HG03103 (cell line): ENCODE measurements around the gene SERPINI1.
"Not testable (repeated sequence)": the region's sequence is repeated elsewhere in the genome, so short reads cannot be mapped to it uniquely, and the experiment has no call there.

Experiments
- ATAC-seq: cut with Tn5 transposase; IDR thresholded peaks from one replicate; pipeline ENCODE4 v1.9.1; 2021; ENCODE audit warnings: low read depth; ENCODE audit not compliant: unreplicated experiment

Gene SERPINI1

DNA sequence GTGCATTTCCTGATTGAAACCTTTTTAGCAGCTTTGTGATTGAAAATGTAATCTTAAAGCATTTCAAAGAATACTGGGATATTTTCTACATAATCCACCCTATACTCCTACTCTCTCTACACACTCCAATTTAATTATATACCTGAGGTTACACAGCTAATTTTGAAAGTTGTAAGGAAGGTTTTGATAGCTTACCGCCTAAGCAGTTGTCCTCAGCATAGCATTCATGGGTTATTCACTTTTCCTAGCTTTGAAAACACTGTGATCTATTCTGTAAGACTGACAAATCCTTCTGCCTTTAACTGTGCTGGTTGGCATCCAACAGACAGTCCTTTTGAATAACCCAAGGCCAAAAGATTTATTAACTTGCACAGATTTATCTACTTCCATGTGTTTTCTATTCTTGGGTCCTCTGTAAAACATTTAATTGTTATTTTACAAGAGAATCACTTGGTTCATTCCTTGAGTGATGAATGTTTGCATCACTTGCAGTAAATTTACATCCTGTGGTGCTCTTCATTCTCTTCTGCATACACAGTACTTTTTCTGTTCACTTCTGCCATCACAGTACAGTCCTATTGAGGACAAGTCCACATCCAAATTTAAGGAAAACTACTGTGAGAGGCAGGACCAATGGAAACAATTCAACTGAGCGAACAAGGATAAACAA, 44.8 kb downstream of the SERPINI1 start:
- no peak for ATAC-seq

DNA sequence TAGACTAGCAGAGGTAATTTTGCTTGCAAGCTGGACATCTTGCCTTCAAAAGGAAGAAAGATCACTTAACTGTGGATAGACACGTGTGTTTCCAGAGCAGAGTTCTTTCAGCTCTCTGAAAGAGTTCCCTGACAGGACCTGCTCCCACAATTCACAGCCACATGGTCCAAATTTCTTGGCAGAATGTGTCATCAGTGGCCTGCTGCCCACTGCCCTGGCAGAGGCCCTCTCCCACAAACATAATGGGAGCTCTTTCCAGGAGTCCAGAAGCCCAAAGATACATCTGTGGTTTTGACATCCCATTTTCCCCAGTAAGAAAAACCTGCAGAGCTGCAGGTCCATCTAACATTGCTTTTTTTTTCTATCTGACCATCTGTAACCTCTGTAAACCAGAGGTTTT, 48.3 kb downstream of the SERPINI1 start:
- ATAC-seq: no peak

DNA sequence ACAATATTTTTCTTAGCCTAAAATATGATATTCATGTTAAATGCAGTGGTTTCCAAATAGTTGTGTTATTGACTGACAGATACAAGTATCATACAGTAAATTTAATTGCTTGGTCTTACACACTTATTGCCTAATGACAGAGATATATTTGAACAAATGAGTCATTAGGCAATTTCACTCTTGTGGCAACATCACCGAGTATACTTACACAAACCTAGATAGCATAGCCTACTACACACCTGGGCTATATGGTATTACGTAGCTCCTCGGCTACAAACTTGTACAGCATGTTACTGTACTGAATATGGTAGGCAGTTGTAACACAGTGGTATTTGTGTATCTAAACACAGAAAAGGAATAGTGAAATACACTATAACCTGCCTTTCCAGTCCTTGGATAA, 50.3 kb downstream of the SERPINI1 start:
- ATAC-seq: no peak

DNA sequence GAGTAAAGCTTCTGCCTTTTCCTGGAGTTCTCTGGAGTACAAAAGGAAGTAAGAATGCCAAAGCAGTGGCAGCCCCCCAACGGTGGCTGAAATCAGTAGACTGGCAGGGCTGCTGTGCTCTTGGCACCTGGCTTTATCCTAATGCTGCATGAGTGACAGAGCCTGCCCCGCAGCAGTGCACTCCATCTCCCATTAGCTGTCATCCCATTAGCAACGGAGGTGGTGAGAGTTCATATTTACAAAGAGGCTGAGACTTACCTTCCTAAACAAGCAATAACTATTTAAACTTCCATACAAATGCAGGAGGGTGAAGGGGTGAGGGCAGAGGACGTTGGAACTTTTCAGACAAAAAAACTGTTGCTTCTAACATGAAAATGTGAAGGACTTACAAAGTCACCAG, 51.9 kb downstream of the SERPINI1 start:
- no peak for ATAC-seq

DNA sequence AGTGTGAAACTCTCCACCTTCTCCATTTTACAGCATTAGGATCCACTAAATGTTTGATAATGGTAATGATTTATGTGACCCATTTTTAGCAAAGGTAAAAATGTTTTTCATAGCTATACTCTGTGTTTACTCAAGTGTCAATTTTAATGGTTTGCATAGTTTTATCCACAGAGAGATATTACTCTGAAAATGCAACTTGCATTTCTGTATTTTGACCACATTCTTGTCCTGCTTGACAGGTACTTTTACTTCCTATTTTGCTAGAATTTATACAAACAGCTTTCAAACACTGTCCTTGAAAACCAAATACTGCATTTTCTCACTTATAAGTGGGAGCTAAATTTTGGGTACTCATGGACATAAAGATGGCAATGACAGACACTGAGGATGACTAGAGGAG, 62.9 kb downstream of the SERPINI1 start:
- no peak for ATAC-seq

DNA sequence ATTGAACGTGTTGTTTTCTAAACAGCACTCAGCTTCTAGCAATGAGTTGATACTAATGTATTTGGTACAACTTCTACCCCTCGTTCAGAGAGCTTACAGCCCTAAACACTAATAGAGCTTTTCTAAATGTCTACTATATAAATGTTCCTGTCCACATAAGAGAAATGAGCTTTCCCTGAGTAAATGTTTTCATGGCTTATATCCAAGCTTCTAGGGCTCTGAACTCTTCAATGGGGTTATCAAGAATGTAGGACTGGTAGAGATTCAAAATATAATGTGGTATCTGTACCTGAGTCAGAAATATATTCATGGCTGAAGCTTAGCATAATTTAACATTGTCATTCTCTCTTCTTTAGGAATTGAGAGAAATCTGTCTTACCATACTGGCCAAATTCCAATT, 73.4 kb downstream of the SERPINI1 start:
- no peak for ATAC-seq

DNA sequence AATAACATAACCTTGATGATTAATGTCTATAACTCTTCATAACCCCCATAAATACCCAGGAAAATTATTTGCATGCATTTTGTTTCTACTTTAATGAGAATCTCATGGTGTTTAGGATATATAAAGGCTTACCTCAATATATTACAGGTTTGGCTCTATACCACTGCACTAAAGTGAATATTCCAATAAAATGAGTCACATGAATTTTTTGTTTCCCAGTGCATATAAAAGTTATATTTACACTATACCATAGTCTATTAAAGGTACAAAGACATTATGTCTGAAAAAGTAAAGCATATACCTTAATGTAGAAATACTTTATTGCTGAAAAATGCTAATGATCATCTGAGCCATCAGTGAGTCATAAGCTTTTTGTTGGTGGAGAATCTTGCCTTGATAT, 74.7 kb downstream of the SERPINI1 start:
- no peak for ATAC-seq

DNA sequence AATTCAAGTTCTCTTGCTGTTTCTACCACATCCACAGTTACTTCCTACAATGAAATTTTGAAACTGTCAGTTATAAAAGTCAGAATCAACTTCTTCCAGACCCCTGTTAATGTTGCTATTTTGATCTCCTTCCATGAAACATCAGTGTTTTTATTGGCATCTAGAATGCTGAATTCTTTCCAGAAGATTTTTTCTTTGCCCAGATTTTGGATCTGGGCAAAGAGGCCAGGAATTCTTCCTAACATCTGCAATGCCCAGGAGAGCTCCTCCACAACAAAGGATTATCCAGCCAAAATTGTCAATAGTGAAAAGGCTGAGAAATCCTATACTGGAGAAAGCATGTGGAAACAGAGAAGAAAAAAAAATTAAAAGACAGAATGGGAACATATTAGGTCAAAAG, 75.5 kb downstream of the SERPINI1 start:
- ATAC-seq: no peak

DNA sequence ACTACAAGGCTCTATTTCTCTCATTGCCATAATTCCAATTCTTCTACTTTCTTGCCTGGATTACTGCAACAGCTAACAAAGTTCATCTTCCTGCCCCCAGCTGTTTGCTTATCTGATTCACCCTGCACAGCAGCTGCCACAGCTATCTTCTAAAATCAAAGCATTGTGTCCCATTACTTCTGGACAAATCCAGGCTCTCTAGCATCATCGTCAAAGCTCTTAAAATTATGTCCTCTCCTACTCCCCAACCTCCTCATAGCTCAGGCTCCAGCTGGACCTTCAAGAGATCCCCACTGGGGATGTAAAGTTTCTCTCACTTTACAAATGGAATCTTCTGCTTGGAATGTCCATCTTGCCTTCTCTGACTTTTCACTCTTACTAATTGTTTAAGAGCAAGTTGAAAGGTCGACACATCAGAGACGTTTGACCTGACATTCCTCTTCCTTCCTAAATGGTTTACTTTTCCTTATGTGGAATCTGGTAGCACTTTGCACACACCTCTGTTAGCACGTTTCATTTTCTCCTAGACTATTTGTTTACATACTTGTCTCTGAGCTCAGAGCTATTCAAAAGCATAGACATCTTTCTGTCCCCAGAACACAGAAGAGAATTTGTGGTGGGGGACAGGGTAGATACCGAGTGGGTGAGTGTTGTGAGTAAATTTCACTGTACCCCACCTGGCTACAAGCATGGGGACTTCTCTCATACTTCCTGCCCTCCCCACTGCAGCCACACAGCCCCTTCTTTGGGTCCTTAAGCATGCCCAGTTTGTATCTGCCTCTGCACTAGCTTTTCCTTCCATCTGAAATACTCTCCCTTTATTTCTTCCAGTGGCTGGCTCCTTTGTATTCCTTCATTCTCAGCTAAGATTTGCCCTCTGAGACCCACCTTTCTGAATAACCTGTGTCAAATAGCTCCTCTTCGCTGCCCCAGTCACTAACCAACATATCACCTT, 77.9 kb downstream of the SERPINI1 start:
- ATAC-seq: no peak

DNA sequence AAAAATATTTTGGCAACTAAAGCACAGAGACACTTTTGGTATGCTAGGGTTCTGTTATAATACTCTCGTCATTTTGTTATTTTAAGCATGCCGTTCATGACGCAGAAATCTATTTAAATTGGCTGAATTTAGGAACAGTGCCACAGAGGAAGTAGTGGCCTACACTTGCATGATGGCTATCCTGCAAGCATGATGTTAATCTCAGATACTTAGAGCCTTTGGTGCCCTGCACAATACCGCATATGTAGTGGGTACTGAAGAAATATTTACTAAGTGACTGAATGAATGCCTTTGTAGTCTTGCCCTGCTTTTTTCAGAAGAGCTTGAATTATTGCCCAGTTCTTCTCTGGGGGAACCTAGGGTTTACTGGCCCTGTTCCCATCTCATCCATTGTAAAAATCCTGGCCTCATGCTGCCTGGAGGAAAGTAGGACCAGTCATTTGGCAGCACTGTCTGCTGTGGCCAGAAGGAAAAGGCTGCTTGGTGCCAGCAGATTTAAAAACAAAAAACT, 79.0 kb downstream of the SERPINI1 start:
- ATAC-seq: no peak

DNA sequence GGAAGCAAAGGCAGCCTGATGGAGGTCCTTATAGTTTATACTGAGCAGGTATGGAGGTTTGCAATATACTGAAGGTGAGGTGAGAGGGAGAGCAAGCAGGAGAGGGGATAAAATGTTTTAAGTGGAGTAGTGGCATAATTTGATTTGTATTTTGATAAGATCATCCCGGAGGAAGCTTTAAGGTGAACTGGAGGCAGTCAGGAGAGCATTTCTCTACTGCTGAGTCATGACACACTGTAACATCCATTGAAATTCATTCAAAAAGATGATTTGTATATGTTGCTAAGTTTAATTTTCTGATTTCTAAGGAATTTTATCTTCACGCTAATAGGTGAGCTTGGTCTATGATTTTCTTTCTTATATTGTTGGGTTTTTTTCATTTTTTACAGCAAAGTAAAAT, 81.4 kb downstream of the SERPINI1 start:
- no peak for ATAC-seq

DNA sequence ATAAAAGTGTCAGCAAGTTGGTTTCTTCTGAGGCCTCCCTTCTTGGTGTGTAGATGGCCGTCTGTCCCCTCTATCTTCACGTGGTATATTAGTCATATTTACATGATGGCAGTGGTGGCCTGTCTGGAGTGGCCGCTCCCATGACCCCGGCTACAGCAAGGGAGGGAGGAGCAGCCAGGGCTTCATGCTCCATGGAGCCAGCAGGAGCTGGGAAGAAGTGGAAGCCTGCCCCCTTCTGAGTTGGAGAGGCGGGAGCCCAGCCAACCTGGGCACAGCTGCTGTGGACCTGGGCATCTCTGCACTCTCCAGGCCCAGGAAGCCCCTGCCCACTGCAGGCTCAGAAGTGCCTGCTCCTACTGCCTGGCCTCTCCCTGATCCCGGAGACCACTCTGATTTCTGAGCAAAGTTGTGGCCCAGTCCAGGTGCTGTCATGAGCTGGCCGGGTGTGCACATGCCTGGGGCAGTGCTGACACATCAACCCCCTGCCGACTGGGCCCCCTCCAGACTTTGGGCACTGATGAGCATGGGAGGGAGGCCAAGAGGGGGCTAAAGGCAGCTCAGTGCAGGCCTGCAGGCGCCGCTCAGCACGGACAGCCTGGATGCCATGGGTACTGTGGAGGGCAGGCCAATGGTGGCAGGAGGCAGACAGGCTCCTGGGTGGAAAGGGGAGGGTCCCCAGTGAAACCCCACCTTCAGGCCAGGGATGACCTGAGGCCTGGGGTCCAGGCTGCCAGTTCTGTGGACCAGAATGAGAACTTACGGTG, 84.8 kb downstream of the SERPINI1 start:
- no peak for ATAC-seq

DNA sequence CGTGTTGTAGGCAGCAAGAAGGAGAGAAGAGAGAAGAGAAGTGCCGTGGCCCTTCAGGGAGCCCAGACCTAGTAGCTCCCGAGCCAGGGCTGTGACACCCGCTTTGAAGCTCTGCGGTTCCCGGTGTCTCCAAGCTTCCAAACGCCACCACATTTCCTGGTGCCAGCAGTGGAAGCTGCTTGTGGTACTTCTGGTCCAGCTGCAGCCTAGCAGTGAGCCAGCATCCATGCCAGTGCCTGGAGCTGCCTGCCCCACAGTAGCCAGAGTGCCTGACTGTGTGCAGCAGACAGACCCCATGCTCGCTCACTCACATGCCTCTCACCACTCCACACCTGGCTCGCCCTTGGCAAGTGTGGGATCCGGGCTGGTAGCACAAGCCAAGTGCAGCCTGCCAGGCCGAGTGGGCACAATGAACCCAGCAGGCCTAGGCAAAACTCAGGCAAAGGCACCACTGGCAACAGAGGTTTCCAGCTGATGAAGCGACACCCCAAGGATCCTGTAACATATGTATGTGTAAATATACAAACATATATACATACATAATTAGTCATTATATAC, 85.8 kb downstream of the SERPINI1 start:
- ATAC-seq: no peak

DNA sequence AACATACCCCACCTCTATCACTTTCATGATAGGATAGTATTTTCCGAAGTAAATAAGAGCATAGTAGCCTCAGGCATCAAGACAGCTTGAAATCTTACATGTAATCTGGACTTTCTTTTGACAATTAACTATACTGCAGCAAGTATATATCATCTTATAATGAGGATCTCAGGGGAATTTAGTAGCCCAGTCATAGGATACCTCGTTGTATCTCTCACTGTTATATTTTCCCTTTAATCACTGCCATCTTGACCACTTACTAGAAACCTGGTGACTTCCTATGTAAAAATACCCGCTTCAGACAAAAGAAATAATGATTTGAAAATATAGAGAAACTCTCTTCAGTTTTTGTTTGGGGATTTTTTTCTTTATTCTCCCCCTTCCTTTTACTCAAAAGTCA, 88.2 kb downstream of the SERPINI1 start:
- no peak for ATAC-seq

DNA sequence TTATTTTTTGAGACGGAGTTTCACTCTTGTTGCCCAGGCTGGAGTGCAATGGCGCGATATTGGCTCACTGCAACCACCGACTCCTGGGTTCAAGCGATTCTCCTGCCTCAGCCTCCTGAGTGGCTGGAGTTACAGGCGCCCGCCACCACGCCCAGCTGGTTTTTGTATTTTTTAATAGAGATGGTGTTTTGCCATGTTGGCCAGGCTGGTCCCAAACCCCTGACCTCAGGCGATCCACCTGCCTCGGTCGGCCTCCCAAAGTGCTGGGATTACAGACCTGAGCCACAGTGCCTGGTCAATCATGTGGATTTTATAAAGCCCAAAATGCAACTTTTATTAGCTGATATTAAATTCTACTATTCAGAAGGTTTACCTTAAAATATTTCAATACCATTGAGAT, 92.1 kb downstream of the SERPINI1 start:
- not testable (repeated sequence) for ATAC-seq

DNA sequence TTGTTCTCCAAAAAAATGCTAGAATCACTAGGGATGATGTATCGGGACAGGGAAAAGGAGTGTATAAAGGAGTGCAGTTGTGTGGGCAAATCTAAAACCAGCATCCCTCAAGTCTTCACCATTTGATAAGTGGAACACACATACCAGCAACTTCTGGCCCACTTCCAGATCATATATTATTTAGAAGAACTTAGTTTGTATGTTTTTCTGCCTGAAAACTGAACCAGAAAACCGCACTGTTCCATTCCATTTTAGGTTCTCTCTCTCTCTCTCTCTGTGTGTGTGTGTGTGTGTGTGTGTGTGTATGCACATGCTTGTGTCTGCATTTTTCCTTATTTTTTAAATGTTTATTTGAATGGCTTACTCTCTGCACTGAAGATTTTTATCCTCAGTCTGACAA, 93.5 kb downstream of the SERPINI1 start:
- no peak for ATAC-seq

DNA sequence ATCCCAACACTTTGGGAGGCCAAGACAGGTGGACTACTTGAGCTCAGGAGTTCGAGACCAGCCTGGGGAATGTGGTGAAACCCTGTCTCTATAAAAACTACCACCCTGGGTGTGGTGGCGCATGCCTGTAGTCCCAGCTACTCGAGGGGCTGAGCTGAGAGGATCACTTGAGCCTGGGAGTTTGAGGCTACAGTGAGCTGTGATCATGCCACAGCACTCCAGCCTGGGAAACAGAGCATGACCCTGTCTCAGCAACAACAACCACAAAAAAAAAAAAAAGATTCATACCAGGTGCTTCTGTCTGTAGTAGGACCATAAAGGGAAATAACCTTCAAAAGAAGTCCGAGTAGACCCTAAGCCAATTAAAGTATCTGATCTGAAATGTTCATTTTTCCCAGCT, 94.5 kb downstream of the SERPINI1 start:
- no peak for ATAC-seq

DNA sequence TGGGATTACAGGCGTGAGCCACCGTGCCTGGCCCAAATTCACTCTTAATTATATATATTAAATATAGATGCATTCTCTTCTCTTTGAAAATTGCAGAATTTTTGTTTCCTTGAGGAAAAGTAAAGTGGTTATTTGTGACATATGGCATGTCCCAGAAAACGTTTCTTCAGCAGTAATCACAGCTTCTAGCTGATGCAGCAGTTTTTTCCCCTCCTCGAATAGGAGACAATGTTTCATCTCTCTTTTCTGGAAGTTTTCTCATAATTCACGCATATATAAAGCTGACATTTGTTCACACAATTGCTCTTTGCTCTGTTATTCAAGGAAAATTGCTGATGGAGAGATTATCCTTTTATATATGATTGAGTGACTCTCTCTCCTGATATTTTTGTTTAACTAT, 99.8 kb downstream of the SERPINI1 start:
- no peak for ATAC-seq

DNA sequence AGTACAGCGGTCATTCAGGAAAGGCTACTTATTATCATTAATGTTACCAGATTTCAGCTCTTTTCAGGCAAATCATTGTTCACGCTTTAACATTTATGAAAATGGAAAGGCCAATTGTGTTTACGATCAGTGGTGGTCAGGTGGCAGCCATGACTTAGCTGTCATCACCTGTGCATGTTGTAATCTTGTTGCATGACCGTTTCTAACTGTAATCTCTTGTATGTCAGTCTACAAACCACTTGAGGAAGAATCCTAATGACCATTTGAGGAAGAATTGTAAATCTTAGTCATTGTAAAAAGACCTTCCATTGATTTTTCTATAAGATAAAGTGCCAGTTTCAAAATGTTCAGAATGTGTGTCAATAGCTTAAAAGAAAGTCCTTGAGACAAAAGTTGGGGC, 100.4 kb downstream of the SERPINI1 start:
- ATAC-seq: no peak

DNA sequence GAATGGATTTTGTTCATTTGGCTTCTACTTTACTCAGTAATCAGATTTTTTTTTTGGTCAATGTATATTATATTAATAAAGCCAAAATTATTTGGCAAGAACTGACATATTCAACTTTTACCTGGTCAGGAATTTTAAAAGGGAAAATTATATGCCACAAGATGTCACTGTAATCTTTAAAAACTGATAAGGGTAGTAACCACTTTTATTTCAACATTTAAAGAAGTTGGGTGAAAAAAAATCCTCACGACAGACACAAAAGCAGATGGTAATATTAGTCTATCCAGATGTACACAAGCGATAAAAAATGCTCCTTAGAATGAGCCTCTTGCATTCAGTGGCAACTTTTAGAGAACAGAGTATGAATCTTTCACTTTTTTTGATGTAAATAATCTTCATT, 101.9 kb downstream of the SERPINI1 start:
- no peak for ATAC-seq
